PFSK-1 (cell line): ENCODE results near the gene TGM5.

Source experiments
- FOXP2 ChIP-seq: optimal IDR thresholded peaks from 2 replicates; pipeline ENCODE3; 2011; ENCODE audit warnings: borderline replicate concordance, control low read depth, inconsistent platforms; ENCODE audit not compliant: insufficient read depth; ENCODE audit errors: extremely low read length, extremely low read depth
- POLR2AphosphoS5 ChIP-seq: IDR thresholded peaks from 2 replicates; pipeline ENCODE4 v1.6.1; 2012; ENCODE audit warnings: low read depth, mild to moderate bottlenecking, control low read depth, low read length, moderate library complexity
- REST ChIP-seq, 2 experiments: IDR thresholded peaks; 2 replicates each; pipeline versions ENCODE4 v1.6.1 to v1.8.0; 2011 to 2012; ENCODE audit warnings: low read depth in 2 of 2, low read length in 2 of 2, control low read depth in 1 of 2, inconsistent platforms in 1 of 2, mild to moderate bottlenecking in 1 of 2, moderate library complexity in 1 of 2; ENCODE audit not compliant: insufficient read depth in 1 of 2
- SIN3A ChIP-seq: IDR thresholded peaks from 2 replicates; pipeline ENCODE4 v1.6.1; 2012; ENCODE audit warnings: mild to moderate bottlenecking, low read length, moderate library complexity, borderline replicate concordance; ENCODE audit not compliant: insufficient read depth
- TAF1 ChIP-seq: IDR thresholded peaks from 2 replicates; pipeline ENCODE4 v1.6.1; 2012; ENCODE audit warnings: low read length, control low read depth, borderline replicate concordance; ENCODE audit not compliant: insufficient read depth

Gene TGM5

DNA sequence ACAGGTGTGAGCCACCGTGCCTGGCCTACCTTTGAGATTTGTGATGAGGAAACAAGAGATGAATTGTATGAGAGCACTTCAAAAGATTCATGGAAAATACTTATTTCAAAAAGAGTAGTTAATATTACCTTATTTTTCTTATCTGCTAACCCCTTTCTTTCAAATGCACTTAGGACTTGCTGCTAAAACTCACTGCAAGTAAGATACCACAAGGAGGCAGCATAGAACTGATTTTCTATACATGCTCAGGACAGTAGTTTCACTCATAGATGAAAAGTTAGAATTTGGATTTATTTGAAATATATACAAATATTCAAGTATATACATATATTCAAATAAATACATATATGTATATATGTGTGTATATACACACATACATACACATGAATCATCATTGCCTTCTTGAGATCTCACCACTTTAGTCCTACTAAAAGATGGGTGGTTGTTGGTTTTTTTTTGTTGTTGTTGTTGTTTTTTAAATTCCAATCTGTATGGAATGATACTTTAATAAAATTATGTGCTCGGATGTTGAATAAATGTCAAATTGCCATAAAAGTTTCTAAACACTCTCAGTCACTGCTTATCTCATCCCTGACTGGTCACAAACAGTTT lies 79.1 kb downstream of the TGM5 start:
- TF ChIP-seq POLR2AphosphoS5 = no peak
- TF ChIP-seq TAF1 = no peak
- TF ChIP-seq REST (IDR thresholded peaks at IDR 0.05; ENCODE audit: insufficient read depth in 1 of 2, low read depth in 2 of 2, low read length in 2 of 2) = no peak
- TF ChIP-seq SIN3A = no peak
- no peak for TF ChIP-seq FOXP2

DNA sequence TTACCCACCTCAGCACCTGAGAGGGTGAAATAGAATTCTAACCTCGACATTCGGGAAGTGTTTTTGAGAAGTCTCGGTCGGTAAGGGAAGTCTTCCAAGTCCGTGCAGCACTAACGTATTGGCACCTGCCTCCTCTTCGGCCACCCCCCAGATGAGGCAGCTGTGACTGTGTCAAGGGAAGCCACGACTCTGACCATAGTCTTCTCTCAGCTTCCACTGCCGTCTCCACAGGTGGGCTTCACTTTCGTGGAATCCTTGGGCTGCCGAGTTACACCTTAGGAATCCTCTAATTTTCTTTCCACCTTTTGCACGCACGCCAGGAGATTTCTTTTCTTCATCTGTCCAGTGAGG lies 80.8 kb downstream of the TGM5 start:
- TF ChIP-seq REST (IDR thresholded peaks at IDR 0.05; ENCODE audit: insufficient read depth in 1 of 2, low read depth in 2 of 2, low read length in 2 of 2) = no peak
- no peak for TF ChIP-seq TAF1
- no peak for TF ChIP-seq FOXP2
- no peak for TF ChIP-seq SIN3A
- TF ChIP-seq POLR2AphosphoS5 = no peak

- TF ChIP-seq FOXP2 (peak; percentile 100), SIN3A (peak; percentile 75; the same call in 1 of the 2 replicates), POLR2AphosphoS5 (peak; percentile 83), TAF1 (no peak), REST (IDR thresholded peaks at IDR 0.05; ENCODE audit: insufficient read depth in 1 of 2, low read depth in 2 of 2, low read length in 2 of 2) (no peak)
Measured at GRCh38 chr15:43185157-43186002, 81.3 kb downstream of the TGM5 start, which contains the start of gene CCNDBP1. TSS of gene CCNDBP1 (plus strand) at chr15:43185403. CDS start at chr15:43185499, 96 bp downstream.

GRCh38 chr15:43184407-43185124 lies 82.2 kb downstream of the TGM5 start:
- TF ChIP-seq REST (IDR thresholded peaks at IDR 0.05; ENCODE audit: insufficient read depth in 1 of 2, low read depth in 2 of 2, low read length in 2 of 2) (no peak), TAF1 (no peak), FOXP2 (no peak), SIN3A (no peak)
